ENCODE data around the gene TRPC6. TPM values are rescaled to one million over a fixed set of nuclear protein-coding genes. Genes with fewer than 3 reads are reported as not detected.

TRPC6 gene
- total RNA-seq, 1 donor from 2014 or later = 0.51 TPM

DNA sequence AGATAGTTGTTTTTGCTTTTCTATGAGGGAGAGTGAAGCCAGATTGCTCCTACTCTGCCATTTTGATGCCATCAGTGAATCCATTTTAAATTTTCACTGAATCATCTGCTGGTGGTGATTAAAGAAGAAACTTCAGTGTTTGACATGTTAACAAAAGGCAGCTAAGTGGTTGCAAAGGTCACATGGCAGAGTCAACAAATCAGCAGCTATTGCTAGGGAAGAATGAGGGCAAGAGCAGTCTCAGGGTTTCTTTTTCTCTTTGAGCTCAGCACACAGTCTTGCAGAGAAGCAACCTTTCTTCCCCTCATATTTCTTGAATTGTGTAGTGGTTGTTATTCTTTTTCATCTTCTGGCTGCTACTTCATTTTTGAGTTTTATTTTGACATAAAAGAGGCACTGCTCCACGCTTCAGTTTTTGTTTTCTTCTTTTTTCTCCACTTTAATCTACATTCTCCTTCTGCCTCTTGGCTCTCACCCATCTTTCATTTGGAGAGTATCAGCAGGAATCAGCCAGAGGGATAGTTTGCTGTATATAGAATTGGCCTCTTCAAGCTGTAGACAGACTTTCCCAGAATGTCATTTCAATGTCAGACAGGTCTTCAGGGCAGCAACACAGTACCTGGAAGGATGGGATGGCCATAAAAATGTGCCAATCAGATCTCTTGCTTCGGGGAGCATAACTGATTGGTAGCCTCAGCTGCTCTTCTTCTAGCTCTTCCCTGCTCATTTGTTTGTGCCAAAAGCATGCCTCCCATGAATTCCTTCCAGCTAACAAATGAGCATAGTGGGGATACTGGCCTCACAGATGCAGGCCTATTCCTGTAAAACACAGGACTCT lies 153.9 kb downstream of the TRPC6 start:
- H3K27ac Mint-ChIP-seq (ENCODE audit: unreplicated experiment) = no peak overlapping the region
- no peak for DNase-seq (ENCODE audit: low spot score)
- no peak overlapping the region for H3K4me3 Mint-ChIP-seq (ENCODE audit: unreplicated experiment)
- TF ChIP-seq, protein P1, sequence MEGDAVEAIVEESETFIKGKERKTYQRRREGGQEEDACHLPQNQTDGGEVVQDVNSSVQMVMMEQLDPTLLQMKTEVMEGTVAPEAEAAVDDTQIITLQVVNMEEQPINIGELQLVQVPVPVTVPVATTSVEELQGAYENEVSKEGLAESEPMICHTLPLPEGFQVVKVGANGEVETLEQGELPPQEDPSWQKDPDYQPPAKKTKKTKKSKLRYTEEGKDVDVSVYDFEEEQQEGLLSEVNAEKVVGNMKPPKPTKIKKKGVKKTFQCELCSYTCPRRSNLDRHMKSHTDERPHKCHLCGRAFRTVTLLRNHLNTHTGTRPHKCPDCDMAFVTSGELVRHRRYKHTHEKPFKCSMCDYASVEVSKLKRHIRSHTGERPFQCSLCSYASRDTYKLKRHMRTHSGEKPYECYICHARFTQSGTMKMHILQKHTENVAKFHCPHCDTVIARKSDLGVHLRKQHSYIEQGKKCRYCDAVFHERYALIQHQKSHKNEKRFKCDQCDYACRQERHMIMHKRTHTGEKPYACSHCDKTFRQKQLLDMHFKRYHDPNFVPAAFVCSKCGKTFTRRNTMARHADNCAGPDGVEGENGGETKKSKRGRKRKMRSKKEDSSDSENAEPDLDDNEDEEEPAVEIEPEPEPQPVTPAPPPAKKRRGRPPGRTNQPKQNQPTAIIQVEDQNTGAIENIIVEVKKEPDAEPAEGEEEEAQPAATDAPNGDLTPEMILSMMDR (IDR thresholded peaks at IDR 0.05; ENCODE audit: unreplicated experiment) = no peak
- H3K4me1 Mint-ChIP-seq (ENCODE audit: unreplicated experiment) = peaks cover 5% of the 10 kb centered on the region
- H3K36me3 Mint-ChIP-seq (ENCODE audit: low read depth, unreplicated experiment) = no peaks in the 10 kb centered on the region
- peaks cover 3% of the 10 kb centered on the region for H3K27me3 Mint-ChIP-seq (ENCODE audit: unreplicated experiment)
- H3K9me3 Mint-ChIP-seq (ENCODE audit: unreplicated experiment) = no peaks in the 10 kb centered on the region

DNA sequence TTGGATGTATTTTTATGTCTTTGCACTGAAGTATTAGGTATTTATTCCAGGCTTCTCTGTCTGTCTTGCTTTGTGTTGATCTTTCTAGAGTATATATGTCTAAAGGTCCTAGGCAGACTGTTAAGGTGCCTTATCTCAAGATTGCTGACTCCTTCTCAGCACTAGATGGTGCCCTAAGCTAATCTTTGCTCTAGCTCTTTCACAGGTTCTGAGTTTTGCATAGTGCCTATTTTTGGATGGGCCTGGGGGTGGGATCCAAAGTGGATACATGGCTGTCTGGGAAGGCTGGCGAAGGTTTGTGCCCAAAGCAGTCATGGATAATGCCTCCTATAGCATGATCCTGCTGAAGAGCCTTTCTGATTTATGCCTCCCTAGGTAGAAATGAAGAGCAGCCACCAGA lies 154.9 kb downstream of the TRPC6 start:
- TF ChIP-seq, protein P1 (IDR thresholded peaks at IDR 0.05; ENCODE audit: unreplicated experiment) = peak; percentile 16
- Mint-ChIP-seq H3K9me3 (ENCODE audit: unreplicated experiment) (no peaks in the 10 kb centered on the region), H3K4me1 (ENCODE audit: unreplicated experiment) (peaks cover 5% of the 10 kb centered on the region), H3K27ac (ENCODE audit: unreplicated experiment) (no peak overlapping the region), H3K36me3 (ENCODE audit: low read depth, unreplicated experiment) (no peaks in the 10 kb centered on the region), H3K4me3 (ENCODE audit: unreplicated experiment) (no peak overlapping the region), H3K27me3 (ENCODE audit: unreplicated experiment) (peaks cover 3% of the 10 kb centered on the region)
- no peak for DNase-seq (ENCODE audit: low spot score)

DNA sequence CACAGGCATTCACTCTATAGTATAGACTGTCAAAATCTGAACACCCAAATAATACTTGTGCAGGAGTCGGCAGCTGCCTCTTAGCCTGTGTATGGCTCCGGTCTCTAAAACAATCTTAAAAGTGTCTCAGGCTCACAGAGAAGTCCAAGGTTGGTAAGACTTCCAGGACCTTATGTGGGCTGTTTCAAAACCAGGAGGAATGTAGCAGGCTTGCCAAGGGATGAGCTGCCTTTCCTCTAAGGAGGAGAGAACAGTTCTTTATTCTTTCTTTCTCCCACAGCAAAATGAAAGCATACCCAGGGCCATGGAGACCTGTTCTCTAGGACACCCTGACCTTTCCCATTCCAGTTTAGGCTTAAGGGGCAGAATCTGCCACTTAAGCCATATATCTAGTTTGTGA lies 176.5 kb downstream of the TRPC6 start:
- TF ChIP-seq, protein P1 (IDR thresholded peaks at IDR 0.05; ENCODE audit: unreplicated experiment) = no peak
- DNase-seq (ENCODE audit: low spot score) = no peak
- H3K4me3 Mint-ChIP-seq (ENCODE audit: unreplicated experiment) = no peak overlapping the region
- no peaks in the 10 kb centered on the region for H3K9me3 Mint-ChIP-seq (ENCODE audit: unreplicated experiment)
- no peak overlapping the region for H3K27ac Mint-ChIP-seq (ENCODE audit: unreplicated experiment)
- no peaks in the 10 kb centered on the region for H3K36me3 Mint-ChIP-seq (ENCODE audit: low read depth, unreplicated experiment)
- H3K27me3 Mint-ChIP-seq (ENCODE audit: unreplicated experiment) = no peaks in the 10 kb centered on the region
- no peaks in the 10 kb centered on the region for H3K4me1 Mint-ChIP-seq (ENCODE audit: unreplicated experiment)

Small RNA genes within 50 kb of the gene (microRNA-seq; reads per million reads assigned to microRNA genes)
- gene MIR3920 (ENCODE audit: unreplicated experiment) = not detected
